PC-9 (cell line): ENCODE measurements around the gene MAP2K2. TPM values are rescaled to one million over a fixed set of nuclear protein-coding genes. Genes with fewer than 3 reads are reported as not detected.

ENCODE experiments used
- BruUV-seq: library from RNA; stranded (reverse); fragments of 400-500 nt; replicated peaks from 2 replicates; lab custom pipeline; 2021; lab: Mats Ljungman, UMichigan
- CTCF ChIA-PET: fragments of 300-600 bp; sonication (Branson Sonifier 250); formaldehyde crosslinking; loops from one replicate; lab custom pipeline; 2022; ENCODE audit warnings: antibody characterized with exemption; lab: Charles Lee
- POLR2A ChIA-PET: fragments of 300-600 bp; sonication (Branson Sonifier 250); formaldehyde crosslinking; loops from one replicate; lab custom pipeline; 2022; ENCODE audit warnings: antibody characterized with exemption; ENCODE audit not compliant: unreplicated experiment; lab: Charles Lee
- DNase-seq, 2 experiments: peaks; one replicate each; pipeline versions ENCODE4 v3.0.0 to v3.0.0-alpha.2; 2015 to 2022; ENCODE audit warnings: mixed read lengths in 1 of 2
- H2AFZ ChIP-seq: fragments of 200-600 bp; sonication (generic); 2 replicates; pipeline ENCODE4 v1.8.1; 2017; ENCODE audit warnings: antibody characterized with exemption
- H3F3A ChIP-seq: fragments of 200-600 bp; sonication (generic); 2 replicates; pipeline ENCODE4 v1.8.1; 2017; ENCODE audit warnings: antibody characterized with exemption, mild to moderate bottlenecking, low read depth; ENCODE audit not compliant: insufficient read depth
- H3K27ac ChIP-seq: fragments of 200-600 bp; sonication (generic); 2 replicates; pipeline ENCODE4 v1.6.1; 2016; ENCODE audit warnings: mixed run types
- H3K27me3 ChIP-seq: fragments of 200-600 bp; sonication (generic); 2 replicates; pipeline ENCODE4 v1.6.1; 2016; ENCODE audit warnings: low read depth, mixed run types; ENCODE audit not compliant: insufficient read depth
- H3K36me3 ChIP-seq: fragments of 200-600 bp; sonication (generic); 2 replicates; pipeline ENCODE4 v1.6.1; 2016; ENCODE audit warnings: low read depth, mixed run types
- H3K4me1 ChIP-seq: fragments of 200-600 bp; sonication (generic); replicated peaks from 2 replicates; pipeline ENCODE4 v1.6.1; 2016; ENCODE audit warnings: mixed run types; ENCODE audit not compliant: insufficient read depth
- H3K4me2 ChIP-seq: fragments of 200-600 bp; sonication (generic); 2 replicates; pipeline ENCODE4 v1.6.1; 2017; ENCODE audit warnings: mixed run types
- H3K4me3 ChIP-seq: fragments of 200-600 bp; sonication (generic); 2 replicates; pipeline ENCODE4 v1.6.1; 2016; ENCODE audit warnings: mixed run types
- H3K79me2 ChIP-seq: fragments of 200-600 bp; sonication (generic); 2 replicates; pipeline ENCODE4 v1.6.1; 2017; ENCODE audit warnings: low read depth, mixed run types
- H3K9me2 ChIP-seq: fragments of 200-600 bp; sonication (generic); 2 replicates; pipeline ENCODE4 v1.8.1; 2017; ENCODE audit warnings: mild to moderate bottlenecking; ENCODE audit not compliant: insufficient read depth
- H3K9me3 ChIP-seq: fragments of 200-600 bp; sonication (generic); 2 replicates; pipeline ENCODE4 v1.8.1; 2016; ENCODE audit warnings: low read depth; ENCODE audit not compliant: insufficient read depth
- H4K20me1 ChIP-seq: fragments of 200-600 bp; sonication (generic); 2 replicates; pipeline ENCODE4 v1.8.1; 2017; ENCODE audit not compliant: insufficient read depth
- EZH2 ChIP-seq: fragments of 200-600 bp; sonication (generic); IDR thresholded peaks from 2 replicates; pipeline ENCODE4 v1.8.0; 2017; ENCODE audit warnings: antibody characterized with exemption, low read depth
- intact Hi-C: fragments of 100-400 bp; cut with micrococcal nuclease; formaldehyde crosslinking; loops from one replicate; pipeline ENCODE4 v1.10.0; 2022; ENCODE audit not compliant: unreplicated experiment
- total RNA-seq: library from RNA; stranded (reverse); gene quantifications from 2 replicates; pipeline ENCODE4 v1.2.3, GENCODE V29; 2021
- TF ChIP-seq, protein P1 (sequence below): fragments of 200-600 bp; sonication (generic); conservative IDR thresholded peaks from 2 replicates; pipeline ENCODE4 v1.6.1; 2017; ENCODE audit warnings: mixed run types, antibody characterized with exemption, mild to moderate bottlenecking, moderate library complexity

The MAP2K2 gene
- total RNA-seq, 1 experiment from 2014 or later = 160 TPM

DNA sequence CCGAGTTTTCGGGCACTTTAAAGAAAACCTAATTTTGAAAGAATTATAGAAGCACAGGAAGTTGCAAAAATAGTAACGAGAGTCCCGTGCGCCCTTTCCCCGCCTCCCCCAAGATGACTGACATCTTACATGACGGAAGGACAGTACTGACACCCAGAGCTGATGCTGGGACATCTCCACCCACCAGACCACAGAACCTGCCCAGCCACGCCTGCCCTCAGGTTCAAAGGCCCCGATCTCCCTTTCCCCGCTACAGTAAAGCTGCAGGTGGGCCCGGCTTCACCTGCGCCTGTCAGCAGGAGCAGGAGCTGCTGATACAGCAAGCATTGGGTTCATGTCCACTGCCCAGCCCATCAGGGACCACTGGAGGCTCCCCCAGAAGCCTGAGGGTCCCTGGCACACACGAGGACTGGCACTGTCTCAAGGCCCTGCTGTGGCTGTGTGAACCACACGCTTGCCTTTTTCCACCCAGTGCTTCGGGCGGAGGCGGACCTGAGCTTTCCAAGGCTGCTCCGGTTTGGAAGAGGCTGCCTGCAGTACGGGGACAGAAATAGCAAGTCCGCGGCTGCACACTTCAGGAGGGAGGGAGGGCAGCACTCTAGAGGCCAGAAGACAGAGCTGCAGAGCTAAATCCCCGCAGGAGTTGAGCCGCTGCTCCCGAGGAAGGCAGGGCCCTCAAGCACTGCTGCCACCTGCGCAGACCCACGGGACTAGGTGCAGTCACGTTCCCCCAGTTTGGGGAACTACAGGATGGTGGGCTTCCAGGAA, 8.7 kb downstream of the MAP2K2 start:
- Histone ChIP-seq H3K9me3 (no peaks in the 10 kb centered on the region), H3F3A (no peaks in the 10 kb centered on the region), H3K4me1 (no peaks in the 10 kb centered on the region), H4K20me1 (no peaks in the 10 kb centered on the region; the same call in 1 of the 2 replicates), H3K79me2 (peaks cover 12% of the 10 kb centered on the region; the same call in 1 of the 2 replicates), H3K4me2 (no peak overlapping the region), H3K36me3 (no peaks in the 10 kb centered on the region), H3K4me3 (no peak overlapping the region), H3K27me3 (no peaks in the 10 kb centered on the region), H3K27ac (no peak overlapping the region), H2AFZ (no peak overlapping the region), H3K9me2 (no peaks in the 10 kb centered on the region)
- TF ChIP-seq, protein P1, sequence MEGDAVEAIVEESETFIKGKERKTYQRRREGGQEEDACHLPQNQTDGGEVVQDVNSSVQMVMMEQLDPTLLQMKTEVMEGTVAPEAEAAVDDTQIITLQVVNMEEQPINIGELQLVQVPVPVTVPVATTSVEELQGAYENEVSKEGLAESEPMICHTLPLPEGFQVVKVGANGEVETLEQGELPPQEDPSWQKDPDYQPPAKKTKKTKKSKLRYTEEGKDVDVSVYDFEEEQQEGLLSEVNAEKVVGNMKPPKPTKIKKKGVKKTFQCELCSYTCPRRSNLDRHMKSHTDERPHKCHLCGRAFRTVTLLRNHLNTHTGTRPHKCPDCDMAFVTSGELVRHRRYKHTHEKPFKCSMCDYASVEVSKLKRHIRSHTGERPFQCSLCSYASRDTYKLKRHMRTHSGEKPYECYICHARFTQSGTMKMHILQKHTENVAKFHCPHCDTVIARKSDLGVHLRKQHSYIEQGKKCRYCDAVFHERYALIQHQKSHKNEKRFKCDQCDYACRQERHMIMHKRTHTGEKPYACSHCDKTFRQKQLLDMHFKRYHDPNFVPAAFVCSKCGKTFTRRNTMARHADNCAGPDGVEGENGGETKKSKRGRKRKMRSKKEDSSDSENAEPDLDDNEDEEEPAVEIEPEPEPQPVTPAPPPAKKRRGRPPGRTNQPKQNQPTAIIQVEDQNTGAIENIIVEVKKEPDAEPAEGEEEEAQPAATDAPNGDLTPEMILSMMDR = no peak
- TF ChIP-seq EZH2 = no peak
- no TSS peak for BruUV-seq
- POLR2A ChIA-PET = no interaction called here
- CTCF ChIA-PET = no interaction called here
- intact Hi-C loops = no loop called here
- DNase-seq = no peak

DNA sequence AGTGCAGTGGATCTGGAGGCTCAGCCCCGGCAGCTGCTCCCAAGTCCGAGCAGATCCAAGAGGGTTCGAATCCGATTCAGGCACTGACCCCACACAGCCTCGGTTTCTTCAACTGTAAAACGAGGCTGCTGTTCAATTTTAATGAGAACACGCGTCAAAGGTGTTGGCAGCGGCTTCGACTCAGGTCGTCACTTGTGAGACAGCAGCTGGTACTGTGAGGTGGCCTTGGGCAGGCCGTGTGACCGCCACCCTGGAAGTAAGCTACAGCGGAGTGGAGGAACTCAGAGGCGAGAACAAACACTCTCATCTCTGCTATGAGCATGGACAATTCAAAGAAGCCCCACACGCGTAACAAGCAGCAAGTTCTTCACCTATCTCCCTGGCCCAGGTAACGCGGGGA, 9.7 kb downstream of the MAP2K2 start:
- H3F3A ChIP-seq = no peaks in the 10 kb centered on the region
- no peak overlapping the region for H3K4me3 ChIP-seq
- POLR2A ChIA-PET = no interaction called here
- no peak overlapping the region for H3K4me2 ChIP-seq
- no peaks in the 10 kb centered on the region for H3K36me3 ChIP-seq
- CTCF ChIA-PET = no interaction called here
- no peaks in the 10 kb centered on the region for H3K9me3 ChIP-seq
- H2AFZ ChIP-seq = no peak overlapping the region
- BruUV-seq = no TSS peak
- H3K9me2 ChIP-seq = no peaks in the 10 kb centered on the region
- intact Hi-C loops = no loop called here
- H4K20me1 ChIP-seq = no peaks in the 10 kb centered on the region
- DNase-seq = no peak
- H3K79me2 ChIP-seq = 0 out of 2 replicates have a peak, but pooled peaks cover 2% of the 10 kb centered on the region
- H3K27me3 ChIP-seq = no peaks in the 10 kb centered on the region
- TF ChIP-seq, protein P1 = no peak
- no peak for TF ChIP-seq EZH2
- no peaks in the 10 kb centered on the region for H3K4me1 ChIP-seq
- H3K27ac ChIP-seq = no peak overlapping the region

DNA sequence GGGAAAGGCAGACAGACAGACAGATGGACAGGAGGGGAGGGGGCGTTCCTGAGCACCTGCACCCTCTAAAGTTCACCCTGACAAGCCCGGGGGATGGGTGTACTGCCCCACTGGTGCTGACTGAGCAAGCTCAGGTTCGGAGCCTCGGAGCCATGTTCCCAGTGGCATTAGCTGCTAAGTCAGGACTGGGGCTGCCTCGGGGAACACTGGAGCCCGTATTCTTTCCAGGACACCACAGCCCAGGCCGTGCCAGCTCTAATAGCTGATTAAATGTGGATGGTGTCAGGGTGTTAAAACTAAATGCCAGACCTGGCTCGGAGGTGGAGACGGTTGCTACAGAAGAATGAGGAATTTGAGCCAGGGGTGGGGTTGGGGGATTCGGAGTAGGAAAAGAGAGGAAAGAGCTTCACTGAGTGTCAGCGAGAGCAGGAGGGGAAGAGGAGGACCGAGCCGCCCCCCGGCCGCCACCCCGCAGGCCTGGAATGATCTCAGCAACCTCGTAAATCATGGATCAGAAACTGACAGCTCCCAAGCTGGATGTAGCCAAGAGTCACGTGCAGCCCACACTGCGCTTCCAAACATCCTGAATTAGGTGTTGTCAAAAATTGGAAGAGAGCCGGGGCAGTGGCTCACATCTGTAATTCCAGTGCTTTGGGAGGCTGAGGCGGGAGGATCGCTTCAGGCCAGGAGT, 10.4 kb downstream of the MAP2K2 start:
- no peak overlapping the region for H2AFZ ChIP-seq
- no peak overlapping the region for H3K4me3 ChIP-seq
- no peaks in the 10 kb centered on the region for H3K27me3 ChIP-seq
- no peak for DNase-seq
- intact Hi-C loops = no loop called here
- H3K4me1 ChIP-seq = no peaks in the 10 kb centered on the region
- no peak overlapping the region for H3K27ac ChIP-seq
- 0 out of 2 replicates have a peak, but pooled peaks cover 2% of the 10 kb centered on the region for H3K79me2 ChIP-seq
- H4K20me1 ChIP-seq = no peaks in the 10 kb centered on the region
- CTCF ChIA-PET = no interaction called here
- no peak overlapping the region for H3K4me2 ChIP-seq
- no peaks in the 10 kb centered on the region for H3K9me2 ChIP-seq
- no peaks in the 10 kb centered on the region for H3K9me3 ChIP-seq
- H3K36me3 ChIP-seq = no peaks in the 10 kb centered on the region
- BruUV-seq = no TSS peak
- POLR2A ChIA-PET = no interaction called here
- H3F3A ChIP-seq = no peaks in the 10 kb centered on the region
- TF ChIP-seq, protein P1 = no peak
- no peak for TF ChIP-seq EZH2
